Ovary (tissue), 3 donors: ENCODE data around the gene ATP5ME.

Source experiments
- EP300 ChIP-seq: sonication (generic); formaldehyde crosslinking; IDR thresholded peaks from one replicate; pipeline ENCODE4 v1.6.1; 2017; ENCODE audit warnings: antibody characterized with exemption
- POLR2A ChIP-seq: fragments of 450-650 bp; IDR thresholded peaks from one replicate; pipeline ENCODE4 v1.6.1; 2017; ENCODE audit warnings: antibody characterized with exemption, mild to moderate bottlenecking, moderate library complexity
- TF ChIP-seq, protein P1 (sequence below), 3 donors: fragments of 450-650 bp in 2 of 3; fragments of 200-600 bp in 1 of 3; IDR thresholded peaks; one replicate each; pipeline versions ENCODE4 v1.5.1 to v1.8.0; 2016 to 2022; ENCODE audit warnings: antibody characterized with exemption in 3 of 3, mild to moderate bottlenecking in 1 of 3
- donor health status: DM: no; HTN: no; CAD: no.

GRCh38 chr4:657338-657833 is 16.7 kb downstream of the ATP5ME start:
- TF ChIP-seq, protein P1, sequence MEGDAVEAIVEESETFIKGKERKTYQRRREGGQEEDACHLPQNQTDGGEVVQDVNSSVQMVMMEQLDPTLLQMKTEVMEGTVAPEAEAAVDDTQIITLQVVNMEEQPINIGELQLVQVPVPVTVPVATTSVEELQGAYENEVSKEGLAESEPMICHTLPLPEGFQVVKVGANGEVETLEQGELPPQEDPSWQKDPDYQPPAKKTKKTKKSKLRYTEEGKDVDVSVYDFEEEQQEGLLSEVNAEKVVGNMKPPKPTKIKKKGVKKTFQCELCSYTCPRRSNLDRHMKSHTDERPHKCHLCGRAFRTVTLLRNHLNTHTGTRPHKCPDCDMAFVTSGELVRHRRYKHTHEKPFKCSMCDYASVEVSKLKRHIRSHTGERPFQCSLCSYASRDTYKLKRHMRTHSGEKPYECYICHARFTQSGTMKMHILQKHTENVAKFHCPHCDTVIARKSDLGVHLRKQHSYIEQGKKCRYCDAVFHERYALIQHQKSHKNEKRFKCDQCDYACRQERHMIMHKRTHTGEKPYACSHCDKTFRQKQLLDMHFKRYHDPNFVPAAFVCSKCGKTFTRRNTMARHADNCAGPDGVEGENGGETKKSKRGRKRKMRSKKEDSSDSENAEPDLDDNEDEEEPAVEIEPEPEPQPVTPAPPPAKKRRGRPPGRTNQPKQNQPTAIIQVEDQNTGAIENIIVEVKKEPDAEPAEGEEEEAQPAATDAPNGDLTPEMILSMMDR (IDR thresholded peaks at IDR 0.05) = no peak
- TF ChIP-seq EP300 (no peak), POLR2A (no peak)
